Measurements from ENCODE around the gene YJEFN3.

YJEFN3 gene

DNA sequence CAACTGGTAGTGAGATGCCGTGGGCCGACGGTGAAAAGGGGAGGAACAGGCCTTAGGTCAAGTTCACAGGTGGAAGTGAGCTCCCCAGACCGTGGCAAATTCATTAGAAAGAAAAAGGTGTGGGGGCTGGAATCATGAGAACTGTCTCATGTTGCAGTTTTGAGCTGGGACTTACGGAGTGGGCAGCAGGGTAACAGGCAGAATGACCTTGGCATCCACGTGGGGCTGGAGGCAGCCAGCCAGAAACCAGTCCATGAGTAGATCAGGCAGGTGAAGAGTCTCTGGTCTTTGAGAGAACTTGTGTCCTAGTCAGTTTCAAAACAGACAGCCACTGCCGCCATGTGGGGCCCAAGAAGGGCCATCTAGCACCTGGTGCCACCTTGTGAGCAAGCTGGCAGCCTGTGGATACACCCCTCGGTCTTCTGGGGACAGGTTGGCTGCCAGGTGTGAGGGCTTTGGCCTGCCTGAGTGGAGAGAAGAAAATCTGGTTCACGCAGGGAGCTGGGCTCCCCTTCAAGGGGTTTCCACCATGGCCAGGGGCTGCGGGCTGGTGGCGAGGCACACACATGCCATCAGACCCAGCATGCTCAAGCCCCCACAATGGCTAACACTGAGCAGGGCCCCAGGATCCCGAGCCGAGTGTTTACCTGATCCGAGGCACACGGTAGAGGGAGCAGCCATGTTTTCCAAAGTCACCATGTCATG lies 37.2 kb upstream of the YJEFN3 start:
- TF ChIP-seq SP1 (IDR thresholded peaks at IDR 0.05) (no peak), NFRKB (IDR thresholded peaks at IDR 0.05) (no peak)
- TF ChIP-seq, protein P1, sequence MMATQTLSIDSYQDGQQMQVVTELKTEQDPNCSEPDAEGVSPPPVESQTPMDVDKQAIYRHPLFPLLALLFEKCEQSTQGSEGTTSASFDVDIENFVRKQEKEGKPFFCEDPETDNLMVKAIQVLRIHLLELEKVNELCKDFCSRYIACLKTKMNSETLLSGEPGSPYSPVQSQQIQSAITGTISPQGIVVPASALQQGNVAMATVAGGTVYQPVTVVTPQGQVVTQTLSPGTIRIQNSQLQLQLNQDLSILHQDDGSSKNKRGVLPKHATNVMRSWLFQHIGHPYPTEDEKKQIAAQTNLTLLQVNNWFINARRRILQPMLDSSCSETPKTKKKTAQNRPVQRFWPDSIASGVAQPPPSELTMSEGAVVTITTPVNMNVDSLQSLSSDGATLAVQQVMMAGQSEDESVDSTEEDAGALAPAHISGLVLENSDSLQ (IDR thresholded peaks at IDR 0.05) = no peak
- DNase-seq (ENCODE audit: extremely low spot score) = no peak
- CTCF ChIA-PET = interaction anchor here (0.6 to 4.2 kb wide), 2 partner anchors 127 to 288 kb away, joined by 3 to 19 read pairs; no protein-coding TSS in a partner anchor
- POLR2A ChIA-PET = interaction anchor here (1.7 kb wide), 1 partner anchor 86 kb away, joined by 8 read pairs; the partner anchor contains the start of gene GATAD2A

DNA sequence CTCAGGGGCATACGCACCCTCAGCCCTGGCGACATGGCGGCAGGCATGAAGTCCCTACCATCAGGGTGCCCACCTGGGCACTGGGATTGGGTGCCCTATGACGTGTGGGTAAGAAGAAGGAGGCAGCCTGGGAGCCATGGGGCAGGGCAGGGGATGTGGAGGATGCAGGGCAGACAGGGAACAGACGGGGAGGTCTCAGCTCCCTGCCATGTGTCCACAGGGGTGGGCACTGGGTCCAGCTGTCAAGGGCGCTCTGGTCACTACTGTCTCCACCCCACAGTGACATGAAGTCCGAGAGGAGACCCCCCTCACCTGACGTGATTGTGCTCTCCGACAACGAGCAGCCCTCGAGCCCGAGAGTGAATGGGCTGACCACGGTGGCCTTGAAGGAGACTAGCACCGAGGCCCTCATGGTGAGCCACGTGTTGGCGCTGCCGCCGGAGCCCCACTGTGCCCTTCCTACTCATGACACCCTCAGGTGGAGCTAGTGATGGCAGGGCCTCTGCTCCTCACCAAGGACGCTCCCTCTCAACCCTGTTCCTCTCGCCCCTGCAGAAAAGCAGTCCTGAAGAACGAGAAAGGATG lies 36.6 kb upstream of the YJEFN3 start:
- ChIA-PET CTCF (no interaction called here), POLR2A (no interaction called here)
- TF ChIP-seq FOXK2 (IDR thresholded peaks at IDR 0.05) = no peak
- no peak for TF ChIP-seq L3MBTL2 (conservative IDR thresholded peaks at IDR 0.05)
- no peak for TF ChIP-seq HDGF (IDR thresholded peaks at IDR 0.05; ENCODE audit: borderline replicate concordance)
- no peak for TF ChIP-seq BHLHE40 (IDR thresholded peaks at IDR 0.05; ENCODE audit: borderline replicate concordance)
- no peak for TF ChIP-seq FOXA1 (IDR thresholded peaks at IDR 0.05)
- TF ChIP-seq FOXM1 (IDR thresholded peaks at IDR 0.05; ENCODE audit: borderline replicate concordance) = no peak
- no peak for TF ChIP-seq ELF4 (IDR thresholded peaks at IDR 0.05)
- TF ChIP-seq NFRKB (IDR thresholded peaks at IDR 0.05) = no peak
- no peak for TF ChIP-seq CTBP1 (IDR thresholded peaks at IDR 0.05; ENCODE audit: borderline replicate concordance)
- TF ChIP-seq, protein P1 (IDR thresholded peaks at IDR 0.05) = no peak
- TF ChIP-seq LEF1 (IDR thresholded peaks at IDR 0.05; ENCODE audit: borderline replicate concordance) = no peak
- no peak for TF ChIP-seq SUZ12 (IDR thresholded peaks at IDR 0.05)
- DNase-seq (ENCODE audit: extremely low spot score) = no peak

DNA sequence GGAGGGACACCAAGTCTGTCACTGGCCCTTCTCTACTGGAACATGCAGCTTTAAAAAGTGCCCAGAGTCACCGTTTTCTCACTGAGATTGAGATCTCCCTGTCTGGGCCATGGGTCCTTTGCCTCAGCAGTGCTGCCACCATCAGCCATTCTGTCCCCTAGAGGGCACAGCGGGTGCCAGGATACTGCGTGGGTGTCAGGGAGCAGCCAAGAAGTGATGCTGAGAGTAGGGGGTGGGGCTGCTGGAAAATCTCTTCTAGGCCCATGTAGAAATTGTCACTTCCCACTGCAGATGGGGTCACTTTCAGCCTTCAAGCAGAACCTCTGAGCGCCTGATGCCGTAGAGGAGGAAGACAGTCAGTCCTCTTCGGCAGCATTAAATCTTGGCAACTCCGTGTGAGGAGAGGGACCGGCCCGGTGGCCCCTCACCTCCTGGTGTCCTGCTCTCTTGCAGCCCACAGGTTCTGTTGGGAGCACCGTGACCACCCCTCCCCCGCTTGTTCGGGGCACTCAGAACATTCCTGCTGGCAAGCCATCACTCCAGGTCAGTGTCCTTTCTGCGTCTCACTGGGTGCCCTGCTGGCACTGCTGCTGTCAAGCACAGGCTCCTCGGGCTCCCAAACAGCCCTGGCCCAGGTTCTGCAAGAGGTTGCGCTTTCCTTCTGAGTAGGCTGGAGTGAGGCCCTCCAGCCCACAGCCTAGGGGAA lies 34.7 kb upstream of the YJEFN3 start:
- CTCF ChIA-PET = interaction anchor here (0.6 kb wide), 1 partner anchor 13 kb away, joined by 4 read pairs; no protein-coding TSS in a partner anchor
- DNase-seq (ENCODE audit: extremely low spot score) = no peak
- TF ChIP-seq TARDBP (IDR thresholded peaks at IDR 0.05) (no peak), BHLHE40 (IDR thresholded peaks at IDR 0.05; ENCODE audit: borderline replicate concordance) (no peak), FOXM1 (IDR thresholded peaks at IDR 0.05; ENCODE audit: borderline replicate concordance) (no peak), ZNF384 (IDR thresholded peaks at IDR 0.05) (no peak), ELF4 (IDR thresholded peaks at IDR 0.05) (no peak), FOXK2 (IDR thresholded peaks at IDR 0.05) (no peak), L3MBTL2 (conservative IDR thresholded peaks at IDR 0.05) (no peak), CTBP1 (IDR thresholded peaks at IDR 0.05; ENCODE audit: borderline replicate concordance) (no peak), LEF1 (IDR thresholded peaks at IDR 0.05; ENCODE audit: borderline replicate concordance) (no peak)
- TF ChIP-seq, protein P1 (IDR thresholded peaks at IDR 0.05) = no peak
- POLR2A ChIA-PET = no interaction called here

DNA sequence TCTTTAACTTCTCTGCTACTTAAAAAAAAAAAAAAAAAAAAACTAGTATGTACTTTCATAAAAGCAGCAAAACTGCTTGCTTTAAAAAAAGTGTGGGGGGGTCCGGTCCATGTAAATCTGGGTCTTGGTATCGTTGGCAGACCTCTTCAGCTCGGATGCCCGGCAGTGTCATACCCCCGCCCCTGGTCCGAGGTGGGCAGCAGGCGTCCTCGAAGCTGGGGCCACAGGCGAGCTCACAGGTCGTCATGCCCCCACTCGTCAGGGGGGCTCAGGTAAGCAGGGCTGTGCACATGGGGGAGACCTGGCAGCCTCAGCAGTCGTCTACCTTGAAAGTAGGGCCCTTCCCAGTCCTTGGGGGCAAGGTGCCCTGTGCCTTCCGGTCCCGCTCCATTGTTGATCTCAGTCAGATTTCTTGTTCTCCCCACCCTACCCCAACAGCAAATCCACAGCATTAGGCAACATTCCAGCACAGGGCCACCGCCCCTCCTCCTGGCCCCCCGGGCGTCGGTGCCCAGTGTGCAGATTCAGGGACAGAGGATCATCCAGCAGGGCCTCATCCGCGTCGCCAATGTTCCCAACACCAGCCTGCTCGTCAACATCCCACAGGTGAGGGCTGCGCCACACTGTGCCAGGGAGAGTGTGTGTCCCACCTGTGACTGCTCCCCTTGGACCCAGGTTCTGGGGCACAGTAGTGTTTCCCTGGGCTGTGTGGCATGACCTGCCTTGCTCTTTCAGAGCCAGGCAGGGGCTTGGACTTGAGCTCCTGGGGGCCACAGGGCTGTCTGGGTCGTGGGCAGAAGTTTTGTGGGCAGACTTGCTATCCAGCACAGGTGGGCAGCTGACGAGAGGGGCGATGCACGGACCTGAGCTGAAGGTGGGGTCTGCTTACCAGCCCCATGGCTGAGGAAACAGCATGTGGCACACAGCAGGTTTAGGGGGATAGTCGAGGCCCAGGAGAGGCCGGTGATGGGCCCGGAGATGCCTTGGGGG lies 32.8 kb upstream of the YJEFN3 start:
- POLR2A ChIA-PET = no interaction called here

DNA sequence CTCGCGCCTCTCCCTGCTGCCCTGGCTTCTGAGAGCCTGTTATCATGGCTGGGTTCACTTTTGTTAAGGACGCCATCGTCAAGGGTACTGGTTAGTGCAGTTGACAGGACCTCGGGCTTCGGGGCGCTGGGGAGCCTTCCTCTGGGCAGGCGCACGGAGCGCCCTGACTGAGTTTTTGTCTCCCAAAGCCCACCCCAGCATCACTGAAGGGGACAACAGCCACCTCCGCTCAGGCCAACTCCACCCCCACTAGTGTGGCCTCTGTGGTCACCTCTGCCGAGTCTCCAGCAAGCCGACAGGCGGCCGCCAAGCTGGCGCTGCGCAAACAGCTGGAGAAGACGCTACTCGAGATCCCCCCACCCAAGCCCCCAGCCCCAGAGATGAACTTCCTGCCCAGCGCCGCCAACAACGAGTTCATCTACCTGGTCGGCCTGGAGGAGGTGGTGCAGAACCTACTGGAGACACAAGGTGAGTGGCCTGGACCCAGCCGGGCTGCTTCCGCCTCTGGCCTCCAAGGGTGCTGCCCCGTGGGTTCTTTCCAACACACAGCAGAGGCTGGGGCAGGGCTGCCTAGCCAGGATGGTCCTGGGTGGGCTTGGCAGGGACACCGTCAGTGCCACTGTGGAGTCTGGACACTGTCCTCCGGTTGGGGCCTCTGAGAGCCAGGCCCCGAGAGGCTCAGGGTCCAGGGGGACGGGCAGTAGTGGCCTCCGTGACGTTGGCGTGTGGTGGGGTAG lies 30.3 kb upstream of the YJEFN3 start:
- CTCF ChIA-PET = no interaction called here
- POLR2A ChIA-PET = no interaction called here
- TF ChIP-seq LEF1 (IDR thresholded peaks at IDR 0.05; ENCODE audit: borderline replicate concordance) (no peak), SUZ12 (IDR thresholded peaks at IDR 0.05) (no peak)
- no peak for DNase-seq (ENCODE audit: extremely low spot score)

More for the DNA sequence above, 32.8 kb upstream of the YJEFN3 start:
- DNase-seq (ENCODE audit: extremely low spot score) = no peak
- CTCF ChIA-PET = interaction anchor here (0.6 kb wide), 1 partner anchor 461 kb away, joined by 3 read pairs; no protein-coding TSS in a partner anchor
- TF ChIP-seq SP1 (IDR thresholded peaks at IDR 0.05) (no peak), FOXK2 (IDR thresholded peaks at IDR 0.05) (no peak), LEF1 (IDR thresholded peaks at IDR 0.05; ENCODE audit: borderline replicate concordance) (no peak), L3MBTL2 (conservative IDR thresholded peaks at IDR 0.05) (no peak), ELF4 (IDR thresholded peaks at IDR 0.05) (no peak), ZNF384 (IDR thresholded peaks at IDR 0.05) (no peak), CTBP1 (IDR thresholded peaks at IDR 0.05; ENCODE audit: borderline replicate concordance) (no peak), NFRKB (IDR thresholded peaks at IDR 0.05) (no peak), HDGF (IDR thresholded peaks at IDR 0.05; ENCODE audit: borderline replicate concordance) (no peak), FOXA1 (IDR thresholded peaks at IDR 0.05) (no peak), TARDBP (IDR thresholded peaks at IDR 0.05) (no peak), BHLHE40 (IDR thresholded peaks at IDR 0.05; ENCODE audit: borderline replicate concordance) (no peak)

Data from HEK293T (cell line).